Ovary (tissue), 9 donors: ENCODE data around the gene DES. TPM values are rescaled to one million over a fixed set of nuclear protein-coding genes. Genes with fewer than 3 reads are reported as not detected.

Source experiments
- DNase-seq, 5 donors: peaks; one replicate each; pipeline ENCODE4 v3.0.0-alpha.2; 2019 to 2020
- H3K27ac ChIP-seq, 2 donors: fragments of 200-600 bp; one replicate each; pipeline versions ENCODE4 v1.5.1 to v1.8.0; 2019 to 2022
- H3K27me3 ChIP-seq: fragments of 200-600 bp; one replicate; pipeline ENCODE4 v1.8.0; 2022
- H3K36me3 ChIP-seq: fragments of 200-600 bp; sonication (generic); one replicate; pipeline ENCODE4 v1.5.1; 2019
- H3K4me1 ChIP-seq: one replicate; pipeline ENCODE4 v1.8.1; 2013; ENCODE audit warnings: mild to moderate bottlenecking, moderate library complexity; ENCODE audit not compliant: insufficient read depth
- H3K4me3 ChIP-seq: fragments of 200-600 bp; sonication (generic); one replicate; pipeline ENCODE4 v1.5.1; 2017
- H3K9me3 ChIP-seq, 2 donors: fragments of 200-600 bp in 1 of 2; sonication (generic) in 1 of 2; one replicate each; pipeline versions ENCODE4 v1.5.1 to v1.8.1; 2013 to 2019; ENCODE audit warnings: mild to moderate bottlenecking in 1 of 2, moderate library complexity in 1 of 2
- EP300 ChIP-seq: sonication (generic); formaldehyde crosslinking; IDR thresholded peaks from one replicate; pipeline ENCODE4 v1.6.1; 2017; ENCODE audit warnings: antibody characterized with exemption
- POLR2A ChIP-seq: fragments of 450-650 bp; IDR thresholded peaks from one replicate; pipeline ENCODE4 v1.6.1; 2017; ENCODE audit warnings: antibody characterized with exemption, mild to moderate bottlenecking, moderate library complexity
- WGBS, 3 donors: extraction: QIAGEN DNeasy Blood & Tissue Kit in 1 of 3; methylation state at CpG; one replicate each; pipeline versions ENCODE4 v1.1.5 to v1.1.7; 2013 to 2017; 5-methylcytosine and 5-hydroxymethylcytosine counted together
- intact Hi-C, 4 donors: fragments of 100-400 bp; cut with DNase I; formaldehyde crosslinking; loops; one replicate each; pipeline versions ENCODE4 v1.11.0 to v1.15.1; 2022 to 2023
- polyA plus RNA-seq, 2 donors: library from polyadenylated mRNA; stranded (reverse); fragments of 200-250 nt in 1 of 2; fragments of 350-450 nt in 1 of 2; fragmentation: Illumina TruSeq in 1 of 2; extraction: RNeasy Lipid Tissue Mini Kit (QIAGEN cat#74804) in 1 of 2; gene quantifications; one replicate each; pipeline ENCODE4 v1.2.3, GENCODE V29; 2013 to 2014
- total RNA-seq, 7 donors: library from RNA; depleted of rRNA in 2 of 7; stranded (reverse); fragments of >200 nt in 2 of 7; fragmentation: NEBNext Ultra II Directional in 3 of 7; extraction: Animal tissue kit (Norgen Biotek cat#: 25700) in 3 of 7; gene quantifications; one replicate each; pipeline versions ENCODE4 v1.1.0 to v1.2.4, GENCODE V29; 2016 to 2023
- TF ChIP-seq, protein P1 (sequence below), 3 donors: fragments of 450-650 bp in 2 of 3; fragments of 200-600 bp in 1 of 3; IDR thresholded peaks; one replicate each; pipeline versions ENCODE4 v1.5.1 to v1.8.0; 2016 to 2022; ENCODE audit warnings: antibody characterized with exemption in 3 of 3, mild to moderate bottlenecking in 1 of 3
- donor health status: DM: no; HTN: no; CAD: no; lungs with moderate emphysema.
- donor health status: DM: no; HTN: no; CAD: no.
- donor health status: Bipolar disorder and iron deficiency.
- donor health status: DM: yes; HTN: yes; CAD: no.
- donor health status: DM: no; HTN: no; CAD: no.
- donor health status: DM: yes; HTN: yes; CAD: no.

The DES gene
- total and polyA plus RNA-seq, 9 donors = 86.5 to 1,061 (median 184) TPM

- H3K4me1 ChIP-seq = peaks cover 5% of the 10 kb centered on the region
- intact Hi-C loops = no loop called here
- no peak overlapping the region for H3K4me3 ChIP-seq
- H3K27ac ChIP-seq = peak overlapping the region in 1 of 2 donors; percentile 31
- TF ChIP-seq EP300 = no peak
- TF ChIP-seq, protein P1, sequence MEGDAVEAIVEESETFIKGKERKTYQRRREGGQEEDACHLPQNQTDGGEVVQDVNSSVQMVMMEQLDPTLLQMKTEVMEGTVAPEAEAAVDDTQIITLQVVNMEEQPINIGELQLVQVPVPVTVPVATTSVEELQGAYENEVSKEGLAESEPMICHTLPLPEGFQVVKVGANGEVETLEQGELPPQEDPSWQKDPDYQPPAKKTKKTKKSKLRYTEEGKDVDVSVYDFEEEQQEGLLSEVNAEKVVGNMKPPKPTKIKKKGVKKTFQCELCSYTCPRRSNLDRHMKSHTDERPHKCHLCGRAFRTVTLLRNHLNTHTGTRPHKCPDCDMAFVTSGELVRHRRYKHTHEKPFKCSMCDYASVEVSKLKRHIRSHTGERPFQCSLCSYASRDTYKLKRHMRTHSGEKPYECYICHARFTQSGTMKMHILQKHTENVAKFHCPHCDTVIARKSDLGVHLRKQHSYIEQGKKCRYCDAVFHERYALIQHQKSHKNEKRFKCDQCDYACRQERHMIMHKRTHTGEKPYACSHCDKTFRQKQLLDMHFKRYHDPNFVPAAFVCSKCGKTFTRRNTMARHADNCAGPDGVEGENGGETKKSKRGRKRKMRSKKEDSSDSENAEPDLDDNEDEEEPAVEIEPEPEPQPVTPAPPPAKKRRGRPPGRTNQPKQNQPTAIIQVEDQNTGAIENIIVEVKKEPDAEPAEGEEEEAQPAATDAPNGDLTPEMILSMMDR (IDR thresholded peaks at IDR 0.05) = no peak
- TF ChIP-seq POLR2A = no peak
- WGBS, 3 donors = 23 to 44% (median 27%) methylated on average over 3 of the region's 3 CpGs
- no peaks in the 10 kb centered on the region for H3K9me3 ChIP-seq
- H3K27me3 ChIP-seq = no peaks in the 10 kb centered on the region
- no peaks in the 10 kb centered on the region for H3K36me3 ChIP-seq
- DNase-seq = no peak
Observed at GRCh38 chr2:219416235-219416602, 2.0 kb upstream of the DES start.

DNA sequence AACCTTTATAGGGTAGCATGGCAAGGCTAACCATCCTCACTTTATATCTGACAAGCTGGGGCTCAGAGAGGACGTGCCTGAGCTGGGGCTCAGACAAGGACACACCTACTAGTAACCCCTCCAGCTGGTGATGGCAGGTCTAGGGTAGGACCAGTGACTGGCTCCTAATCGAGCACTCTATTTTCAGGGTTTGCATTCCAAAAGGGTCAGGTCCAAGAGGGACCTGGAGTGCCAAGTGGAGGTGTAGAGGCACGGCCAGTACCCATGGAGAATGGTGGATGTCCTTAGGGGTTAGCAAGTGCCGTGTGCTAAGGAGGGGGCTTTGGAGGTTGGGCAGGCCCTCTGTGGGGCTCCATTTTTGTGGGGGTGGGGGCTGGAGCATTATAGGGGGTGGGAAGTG is 1.2 kb upstream of the DES start:
- intact Hi-C loops = no loop called here
- DNase-seq = no peak
- 82 to 88% (median 83%) methylated on average over 4 of the region's 4 CpGs for WGBS, 3 donors
- Histone ChIP-seq H3K4me1 (peaks cover 5% of the 10 kb centered on the region), H3K36me3 (no peaks in the 10 kb centered on the region), H3K27me3 (no peaks in the 10 kb centered on the region), H3K27ac (peak overlapping the region; percentile 31 to 71), H3K9me3 (no peaks in the 10 kb centered on the region), H3K4me3 (no peak overlapping the region)
- no peak for TF ChIP-seq EP300
- no peak for TF ChIP-seq POLR2A
- TF ChIP-seq, protein P1 (IDR thresholded peaks at IDR 0.05) = no peak

- peak in 3 of 5 donors; percentile 40 to 57 (median 45) for DNase-seq
- Histone ChIP-seq H3K36me3 (no peaks in the 10 kb centered on the region), H3K4me3 (no peak overlapping the region), H3K27me3 (no peaks in the 10 kb centered on the region), H3K27ac (peak overlapping the region; percentile 62 to 71), H3K9me3 (no peaks in the 10 kb centered on the region), H3K4me1 (peaks cover 5% of the 10 kb centered on the region)
- intact Hi-C loops = no loop called here
- TF ChIP-seq POLR2A = no peak
- 37 to 43% (median 39%) methylated on average over 7 to 9 of the region's 9 CpGs for WGBS, 3 donors
Observed at GRCh38 chr2:219417374-219417773, 803 bp upstream of the DES start.

DNA sequence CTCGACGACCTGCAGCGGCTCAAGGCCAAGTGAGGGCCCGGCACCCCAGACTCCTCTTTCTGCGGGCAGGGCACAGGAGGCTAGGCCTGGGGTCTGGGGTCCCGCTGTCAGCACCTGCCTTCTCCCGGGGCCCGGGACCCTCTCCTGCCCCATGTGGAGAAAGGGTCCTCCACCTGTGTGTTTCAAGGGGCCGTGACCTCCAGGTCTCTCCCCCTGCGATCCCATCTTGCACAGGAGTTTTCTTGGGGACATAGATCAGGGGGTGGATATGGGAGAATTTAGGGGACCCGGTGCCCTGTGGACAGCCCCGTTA is 791 bp downstream of the DES start:
- no peak for DNase-seq
- H3K4me3 ChIP-seq = peak overlapping the region; percentile 43
- intact Hi-C loops = no loop called here

More for the DNA sequence above, 791 bp downstream of the DES start:
- H3K27ac ChIP-seq = no peak overlapping the region
- TF ChIP-seq EP300 (no peak), POLR2A (no peak)
- TF ChIP-seq, protein P1 (IDR thresholded peaks at IDR 0.05) = no peak
- 27 to 32% (median 31%) methylated on average over 12 of the region's 12 CpGs for WGBS, 3 donors
- H3K9me3 ChIP-seq = no peaks in the 10 kb centered on the region
- H3K36me3 ChIP-seq = no peaks in the 10 kb centered on the region
- peaks cover 5% of the 10 kb centered on the region for H3K4me1 ChIP-seq
- no peaks in the 10 kb centered on the region for H3K27me3 ChIP-seq
